ENCODE results near the gene FBXL2. TPM values are rescaled to one million over a fixed set of nuclear protein-coding genes. Genes with fewer than 3 reads are reported as not detected.

The FBXL2 gene
- total RNA-seq, 1 experiment from 2014 or later, result 7.2 TPM

- Histone ChIP-seq H4K20me1 (ENCODE audit: low read length) (no peaks in the 10 kb centered on the region), H3K4me1 (ENCODE audit: insufficient read depth, low read length) (no peaks in the 10 kb centered on the region), H3K27me3 (ENCODE audit: low read length) (no peaks in the 10 kb centered on the region), H3F3A (ENCODE audit: low read length, unreplicated experiment) (no peaks in the 10 kb centered on the region), H3K4me3 (ENCODE audit: low read length) (no peak overlapping the region), H3K36me3 (ENCODE audit: low read depth, low read length) (no peaks in the 10 kb centered on the region), H3K4me2 (ENCODE audit: low read length) (no peak overlapping the region), H3K79me2 (ENCODE audit: low read length) (no peaks in the 10 kb centered on the region), H3K9ac (ENCODE audit: low read length) (no peak overlapping the region), H3K27ac (ENCODE audit: low read length) (no peak overlapping the region), H2AFZ (ENCODE audit: low read length) (no peak overlapping the region), H3K9me2 (replicated peaks; ENCODE audit: low read length) (no peaks in the 10 kb centered on the region), H3K9me3 (ENCODE audit: low read length) (no peaks in the 10 kb centered on the region)
- TF ChIP-seq EZH2phosphoT487 (IDR thresholded peaks at IDR 0.05; ENCODE audit: borderline replicate concordance, low read length) (no peak), CTCF (conservative IDR thresholded peaks at IDR 0.05; ENCODE audit: low read depth, low read length) (no peak), EZH2 (IDR thresholded peaks at IDR 0.05; ENCODE audit: low read length, unreplicated experiment) (no peak)
- BruUV-seq (replicated peaks), result no TSS peak
- no peak for DNase-seq
- POLR2A ChIA-PET (ENCODE audit: unreplicated experiment), result no interaction called here
- ATAC-seq, result no peak
- CTCF ChIA-PET, result no interaction called here
- intact Hi-C loops (cut with micrococcal nuclease), result no loop called here
These were observed 17.1 kb upstream of the FBXL2 start for GRCh38 chr3:33260104-33260503.

- CTCF ChIA-PET, result no interaction called here
- Histone ChIP-seq H3F3A (ENCODE audit: low read length, unreplicated experiment) (no peaks in the 10 kb centered on the region), H4K20me1 (ENCODE audit: low read length) (no peaks in the 10 kb centered on the region), H3K27me3 (ENCODE audit: low read length) (no peaks in the 10 kb centered on the region), H3K4me3 (ENCODE audit: low read length) (no peak overlapping the region), H2AFZ (ENCODE audit: low read length) (no peak overlapping the region), H3K9me3 (ENCODE audit: low read length) (no peaks in the 10 kb centered on the region), H3K4me1 (ENCODE audit: insufficient read depth, low read length) (no peaks in the 10 kb centered on the region), H3K9me2 (replicated peaks; ENCODE audit: low read length) (no peaks in the 10 kb centered on the region), H3K79me2 (ENCODE audit: low read length) (no peaks in the 10 kb centered on the region), H3K4me2 (ENCODE audit: low read length) (no peak overlapping the region), H3K9ac (ENCODE audit: low read length) (no peak overlapping the region), H3K36me3 (ENCODE audit: low read depth, low read length) (no peaks in the 10 kb centered on the region), H3K27ac (ENCODE audit: low read length) (no peak overlapping the region)
- ATAC-seq (no peak), DNase-seq (no peak)
- BruUV-seq (replicated peaks), result no TSS peak
- intact Hi-C loops (cut with micrococcal nuclease), result no loop called here
- POLR2A ChIA-PET (ENCODE audit: unreplicated experiment), result no interaction called here
- TF ChIP-seq EZH2 (IDR thresholded peaks at IDR 0.05; ENCODE audit: low read length, unreplicated experiment) (no peak), EZH2phosphoT487 (IDR thresholded peaks at IDR 0.05; ENCODE audit: borderline replicate concordance, low read length) (no peak), CTCF (conservative IDR thresholded peaks at IDR 0.05; ENCODE audit: low read depth, low read length) (no peak)
These were observed 7.9 kb upstream of the FBXL2 start for GRCh38 chr3:33269385-33269784.

GRCh38 chr3:33271324-33271723 lies 5.9 kb upstream of the FBXL2 start:
- no peak overlapping the region for H3K4me3 ChIP-seq (ENCODE audit: low read length)
- no peak for ATAC-seq
- no peaks in the 10 kb centered on the region for H3K36me3 ChIP-seq (ENCODE audit: low read depth, low read length)
- no peaks in the 10 kb centered on the region for H4K20me1 ChIP-seq (ENCODE audit: low read length)
- H3K27ac ChIP-seq (ENCODE audit: low read length), result no peak overlapping the region
- no peaks in the 10 kb centered on the region for H3K79me2 ChIP-seq (ENCODE audit: low read length)
- H3F3A ChIP-seq (ENCODE audit: low read length, unreplicated experiment), result no peaks in the 10 kb centered on the region
- POLR2A ChIA-PET (ENCODE audit: unreplicated experiment), result no interaction called here
- H2AFZ ChIP-seq (ENCODE audit: low read length), result 0 out of 2 replicates have a peak overlapping the region, but pooled peaks have one; percentile 15
- H3K4me1 ChIP-seq (ENCODE audit: insufficient read depth, low read length), result no peaks in the 10 kb centered on the region
- DNase-seq, result no peak
- no peak for TF ChIP-seq CTCF (conservative IDR thresholded peaks at IDR 0.05; ENCODE audit: low read depth, low read length)
- H3K9me3 ChIP-seq (ENCODE audit: low read length), result no peaks in the 10 kb centered on the region
- no peak overlapping the region for H3K9ac ChIP-seq (ENCODE audit: low read length)
- no peak overlapping the region for H3K4me2 ChIP-seq (ENCODE audit: low read length)
- no peaks in the 10 kb centered on the region for H3K9me2 ChIP-seq (replicated peaks; ENCODE audit: low read length)
- H3K27me3 ChIP-seq (ENCODE audit: low read length), result no peaks in the 10 kb centered on the region
- no TSS peak for BruUV-seq (replicated peaks)
- intact Hi-C loops (cut with micrococcal nuclease), result no loop called here
- CTCF ChIA-PET, result no interaction called here
